Measurements from ENCODE around the gene NFAM1.

Gene NFAM1

GRCh38 chr22:42431401-42432019, 693 bp downstream of the NFAM1 start:
- Histone ChIP-seq H3F3A (ENCODE audit: control insufficient read depth, insufficient read depth) (peaks cover 4% of the 10 kb centered on the region; the same call in 1 of the 2 replicates), H3K27me3 (ENCODE audit: control insufficient read depth, low read length) (peaks cover 50% of the 10 kb centered on the region), H3K4me3 (ENCODE audit: low read length) (no peak overlapping the region), H3K79me2 (ENCODE audit: control insufficient read depth, low read length) (no peaks in the 10 kb centered on the region), H3K36me3 (ENCODE audit: control insufficient read depth, low read length) (no peaks in the 10 kb centered on the region), H4K20me1 (ENCODE audit: control insufficient read depth, insufficient read depth, low read depth, low read length) (no peaks in the 10 kb centered on the region), H3K4me2 (ENCODE audit: low read length) (no peak overlapping the region), H3K9me3 (ENCODE audit: control insufficient read depth, insufficient read depth, low read length) (no peaks in the 10 kb centered on the region), H3K9me2 (replicated peaks; ENCODE audit: control insufficient read depth, low read length) (no peaks in the 10 kb centered on the region), H3K4me1 (ENCODE audit: control insufficient read depth, low read length) (peaks cover 30% of the 10 kb centered on the region), H3K27ac (ENCODE audit: low read depth, low read length) (no peak overlapping the region)
- TF ChIP-seq CTCF (IDR thresholded peaks at IDR 0.05; ENCODE audit: low read depth, low read length, poor library complexity, severe bottlenecking), result no peak
- TF ChIP-seq EZH2phosphoT487 (IDR thresholded peaks at IDR 0.05; ENCODE audit: borderline replicate concordance, low read length), result no peak

GRCh38 chr22:42430528-42431125, 1.6 kb downstream of the NFAM1 start:
- Histone ChIP-seq H3K4me3 (ENCODE audit: low read length) (no peak overlapping the region), H3K79me2 (ENCODE audit: control insufficient read depth, low read length) (no peaks in the 10 kb centered on the region), H3K27me3 (ENCODE audit: control insufficient read depth, low read length) (peaks cover 56% of the 10 kb centered on the region), H3K9me2 (replicated peaks; ENCODE audit: control insufficient read depth, low read length) (no peaks in the 10 kb centered on the region), H4K20me1 (ENCODE audit: control insufficient read depth, insufficient read depth, low read depth, low read length) (no peaks in the 10 kb centered on the region), H3K4me1 (ENCODE audit: control insufficient read depth, low read length) (peaks cover 22% of the 10 kb centered on the region), H3K27ac (ENCODE audit: low read depth, low read length) (no peak overlapping the region), H3K9me3 (ENCODE audit: control insufficient read depth, insufficient read depth, low read length) (no peaks in the 10 kb centered on the region), H3K4me2 (ENCODE audit: low read length) (no peak overlapping the region), H3F3A (ENCODE audit: control insufficient read depth, insufficient read depth) (no peaks in the 10 kb centered on the region; the same call in 1 of the 2 replicates), H3K36me3 (ENCODE audit: control insufficient read depth, low read length) (no peaks in the 10 kb centered on the region)
- TF ChIP-seq CTCF (IDR thresholded peaks at IDR 0.05; ENCODE audit: low read depth, low read length, poor library complexity, severe bottlenecking) (no peak), EZH2phosphoT487 (IDR thresholded peaks at IDR 0.05; ENCODE audit: borderline replicate concordance, low read length) (no peak)

- no peaks in the 10 kb centered on the region for H4K20me1 ChIP-seq (ENCODE audit: control insufficient read depth, insufficient read depth, low read depth, low read length)
- no peaks in the 10 kb centered on the region for H3K79me2 ChIP-seq (ENCODE audit: control insufficient read depth, low read length)
- H3F3A ChIP-seq (ENCODE audit: control insufficient read depth, insufficient read depth), result no peaks in the 10 kb centered on the region
- peaks cover 4% of the 10 kb centered on the region for H3K4me1 ChIP-seq (ENCODE audit: control insufficient read depth, low read length)
- H3K27me3 ChIP-seq (ENCODE audit: control insufficient read depth, low read length), result peaks cover 64% of the 10 kb centered on the region
- H3K4me3 ChIP-seq (ENCODE audit: low read length), result no peak overlapping the region
- no peak overlapping the region for H3K4me2 ChIP-seq (ENCODE audit: low read length)
- no peaks in the 10 kb centered on the region for H3K9me3 ChIP-seq (ENCODE audit: control insufficient read depth, insufficient read depth, low read length)
- H3K36me3 ChIP-seq (ENCODE audit: control insufficient read depth, low read length), result no peaks in the 10 kb centered on the region
- TF ChIP-seq EZH2phosphoT487 (IDR thresholded peaks at IDR 0.05; ENCODE audit: borderline replicate concordance, low read length) (no peak), CTCF (IDR thresholded peaks at IDR 0.05; ENCODE audit: low read depth, low read length, poor library complexity, severe bottlenecking) (no peak)
- no peaks in the 10 kb centered on the region for H3K9me2 ChIP-seq (replicated peaks; ENCODE audit: control insufficient read depth, low read length)
- no peak overlapping the region for H3K27ac ChIP-seq (ENCODE audit: low read depth, low read length)
These were observed 3.4 kb downstream of the NFAM1 start for GRCh38 chr22:42428760-42429159.

Measured in DOHH2 (cell line).